Measurements from ENCODE around the gene TRIM45.
A peak's percentile ranks its signal among the peaks of the same experiment; 100 is the strongest.
"Not testable (repeated sequence)": the region's sequence is repeated elsewhere in the genome, so short reads cannot be mapped to it uniquely, and the experiment has no call there.

The TRIM45 gene

GRCh38 chr1:117130526-117130925, 9.0 kb upstream of the TRIM45 start:
- DNase-seq, result no peak

DNA sequence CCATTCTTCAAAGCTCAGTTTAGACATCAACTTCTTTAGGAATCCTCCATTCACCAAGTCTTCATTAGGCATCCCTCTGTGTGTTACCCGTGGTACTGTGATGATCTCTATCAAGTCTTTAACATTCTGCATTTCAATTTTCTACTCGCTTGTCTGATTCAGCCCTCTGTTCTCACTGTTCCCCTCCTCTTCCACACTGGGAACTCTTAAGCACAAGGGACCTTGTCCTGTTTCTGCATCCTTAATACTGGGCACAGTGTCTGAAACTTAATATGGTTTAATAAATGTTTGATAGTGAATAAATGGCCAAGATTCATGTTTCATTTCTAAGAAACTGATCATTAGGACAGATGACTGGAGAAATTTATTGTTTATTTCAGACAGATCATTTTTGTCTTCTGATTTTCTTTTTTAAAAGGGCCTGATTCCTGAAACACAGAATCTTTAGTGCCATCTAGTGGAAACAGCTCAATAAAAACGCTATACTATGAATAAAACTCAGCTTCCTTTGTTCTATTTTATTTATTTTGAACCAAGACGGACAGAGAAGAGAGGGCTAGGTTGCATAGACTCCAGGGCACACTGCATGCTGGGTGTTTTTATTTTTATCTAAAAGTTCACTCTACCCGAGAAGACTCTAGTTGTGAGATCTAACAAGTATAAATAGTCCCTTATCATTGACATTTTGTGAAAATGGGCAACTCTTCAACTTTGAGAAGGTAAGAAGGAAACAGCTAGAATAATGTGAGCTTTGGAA, 7.0 kb upstream of the TRIM45 start:
- DNase-seq, result peak in 1 of 2 donors; percentile 38

DNA sequence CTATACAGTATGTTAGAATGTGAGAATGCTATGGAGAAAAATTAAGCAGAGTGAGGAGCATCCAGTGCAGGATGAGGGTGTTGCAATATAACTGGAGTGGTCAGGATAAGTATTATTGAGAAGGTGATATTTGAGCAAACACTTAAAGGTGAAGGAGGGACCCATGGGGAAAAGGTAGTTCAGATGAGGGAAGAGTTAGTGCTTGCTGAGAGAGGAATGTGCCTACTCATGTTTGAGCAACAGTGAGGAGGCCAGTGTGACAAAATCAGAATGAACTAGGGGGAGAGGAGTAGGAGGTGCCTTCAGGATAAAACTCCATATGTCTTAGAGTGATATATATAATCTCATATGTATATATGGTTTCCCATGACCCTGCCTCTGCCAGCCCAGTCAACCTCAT, 6.2 kb upstream of the TRIM45 start:
- no peak for DNase-seq

- no peak for DNase-seq
These were observed 3.1 kb upstream of the TRIM45 start for GRCh38 chr1:117124661-117125060.

DNA sequence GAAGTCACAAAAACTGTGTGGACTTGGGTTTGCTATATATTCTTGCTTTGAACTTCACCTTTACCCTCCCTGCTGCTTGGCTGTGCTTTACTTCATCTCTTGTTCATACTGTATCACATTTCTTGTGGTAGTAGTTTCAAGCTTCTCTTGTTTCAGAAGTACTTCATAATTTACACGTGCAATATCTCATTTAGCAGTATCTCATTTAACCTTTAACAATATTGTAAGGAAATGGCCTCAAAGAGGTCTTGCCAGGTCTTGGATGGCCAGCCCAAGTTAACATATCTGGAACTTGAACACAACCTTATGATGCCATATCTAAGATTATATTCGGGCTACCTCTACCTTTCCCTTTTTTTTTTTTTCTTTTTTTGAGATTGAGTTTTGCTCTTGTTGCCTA, 1.7 kb upstream of the TRIM45 start:
- DNase-seq, result no peak

DNA sequence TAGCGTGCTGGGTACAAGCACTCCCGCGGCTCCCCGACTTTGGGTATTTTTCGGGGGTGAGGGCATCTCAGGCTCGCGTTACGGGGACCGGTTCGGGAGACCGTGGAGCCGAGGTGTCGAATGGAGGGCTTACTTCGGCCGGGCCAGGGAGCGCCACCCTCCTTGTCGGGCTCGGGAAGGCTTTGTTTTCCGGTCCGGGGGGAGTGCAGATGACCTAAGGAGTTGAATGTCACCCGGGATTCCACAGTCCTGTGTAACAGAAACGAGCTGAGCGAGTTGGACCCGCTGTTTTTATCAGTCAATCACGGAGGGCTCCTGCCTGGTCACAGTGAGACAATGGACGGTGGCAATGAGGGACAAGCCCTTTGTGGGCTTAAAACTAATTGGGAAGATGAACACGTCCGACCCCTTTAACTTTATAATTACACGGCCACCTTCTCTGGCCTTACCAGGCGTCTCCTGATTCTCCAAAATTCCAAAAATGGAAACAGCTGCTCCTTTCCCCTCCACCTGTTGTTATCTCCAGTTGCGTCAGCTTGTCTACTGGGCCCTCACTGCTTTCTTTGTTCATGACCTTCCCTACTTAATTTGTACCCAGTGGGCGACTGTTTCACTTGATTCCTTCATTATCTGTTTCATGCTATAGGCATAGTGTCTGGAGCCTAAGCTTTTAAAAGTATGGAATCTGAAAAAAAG, 929 bp upstream of the TRIM45 start:
- DNase-seq, result no peak

- no peak for DNase-seq
These were observed 568 bp downstream of the TRIM45 start for GRCh38 chr1:117120774-117121588.

GRCh38 chr1:117119144-117119543, 2.4 kb downstream of the TRIM45 start:
- DNase-seq, result not testable (repeated sequence)

DNA sequence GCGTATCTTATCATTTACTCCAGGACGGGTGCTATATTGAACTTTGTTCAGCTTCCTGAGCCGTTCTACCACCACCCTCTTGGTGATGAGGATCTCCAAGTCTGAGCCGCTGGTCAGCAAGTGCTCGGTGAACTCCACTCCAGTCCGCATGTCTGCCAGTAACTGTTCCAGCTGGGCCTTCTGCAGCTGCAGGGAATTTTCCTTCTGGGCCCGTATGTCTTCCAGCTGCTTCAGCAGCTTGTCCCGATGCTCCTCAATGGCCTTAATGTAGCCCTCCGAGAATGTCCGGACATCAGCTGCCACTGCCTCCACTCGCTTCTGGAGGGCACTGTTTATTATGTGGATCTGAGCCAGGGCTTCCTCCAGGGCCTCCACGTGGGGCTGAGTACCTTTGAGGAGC, 3.4 kb downstream of the TRIM45 start:
- no peak for DNase-seq

GRCh38 chr1:117117697-117118096, 3.9 kb downstream of the TRIM45 start:
- DNase-seq, result no peak

DNA sequence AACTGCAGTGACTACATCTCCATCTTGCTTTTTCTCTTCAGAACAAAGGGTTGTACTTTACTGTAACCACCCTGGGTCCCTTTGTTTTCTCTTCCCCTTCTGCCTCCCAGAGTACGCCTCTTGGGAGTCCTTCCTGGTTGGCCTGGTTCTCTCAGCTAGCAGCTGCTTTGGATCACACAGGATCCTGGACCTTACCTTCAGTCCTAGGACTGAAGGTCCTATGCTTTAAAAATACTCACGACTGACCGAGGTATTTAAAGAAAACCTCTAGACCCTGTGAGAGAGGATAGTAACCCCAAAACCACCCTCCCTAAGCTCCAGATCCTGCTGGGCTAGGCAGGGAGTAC, 4.8 kb downstream of the TRIM45 start:
- DNase-seq, result no peak

- no peak for DNase-seq
These were observed 5.3 kb downstream of the TRIM45 start for GRCh38 chr1:117116090-117116783.

GRCh38 chr1:117114877-117115276, 6.7 kb downstream of the TRIM45 start:
- peak in 1 of 2 donors; percentile 4 for DNase-seq

DNA sequence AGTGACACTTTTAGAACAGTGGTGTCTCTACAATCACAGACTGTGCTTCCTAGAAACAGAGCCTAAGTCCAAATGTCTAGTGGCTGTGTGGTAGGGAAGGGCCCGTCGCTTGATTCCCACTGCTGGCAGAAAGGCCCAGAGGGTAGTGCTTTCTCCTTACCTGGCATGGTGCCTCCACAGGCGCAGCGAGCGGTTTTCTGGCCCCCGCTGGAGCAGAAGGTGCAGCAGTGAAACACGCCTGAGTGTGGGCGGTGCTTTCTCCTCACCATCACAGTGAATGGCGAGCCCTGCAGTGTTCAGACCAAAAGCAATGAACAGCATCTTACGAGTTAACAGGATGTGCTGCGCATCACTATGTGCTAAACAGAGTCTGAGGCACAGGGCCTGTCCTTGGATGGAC, 8.3 kb downstream of the TRIM45 start:
- DNase-seq, result no peak

GRCh38 chr1:117112047-117112717, 9.4 kb downstream of the TRIM45 start:
- no peak for DNase-seq

DNA sequence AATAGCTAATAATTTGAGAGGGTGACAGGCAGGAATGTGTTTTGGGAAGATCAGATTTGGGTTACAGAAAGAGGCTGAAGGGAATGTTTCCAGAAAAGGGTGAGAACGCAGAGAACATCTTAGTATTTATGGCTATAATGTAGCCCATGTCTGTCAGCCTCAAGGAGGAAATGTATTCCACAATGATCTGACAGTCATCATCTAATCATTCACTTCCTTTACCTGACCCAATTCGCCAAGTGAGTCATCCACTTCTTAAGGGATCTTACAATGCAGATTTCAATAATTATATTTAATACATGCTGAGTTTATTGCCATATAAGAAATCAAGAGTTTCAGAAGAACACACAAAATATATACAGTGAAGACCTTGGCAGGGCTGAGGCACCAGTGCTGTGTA, 10.8 kb downstream of the TRIM45 start:
- no peak for DNase-seq

DNA sequence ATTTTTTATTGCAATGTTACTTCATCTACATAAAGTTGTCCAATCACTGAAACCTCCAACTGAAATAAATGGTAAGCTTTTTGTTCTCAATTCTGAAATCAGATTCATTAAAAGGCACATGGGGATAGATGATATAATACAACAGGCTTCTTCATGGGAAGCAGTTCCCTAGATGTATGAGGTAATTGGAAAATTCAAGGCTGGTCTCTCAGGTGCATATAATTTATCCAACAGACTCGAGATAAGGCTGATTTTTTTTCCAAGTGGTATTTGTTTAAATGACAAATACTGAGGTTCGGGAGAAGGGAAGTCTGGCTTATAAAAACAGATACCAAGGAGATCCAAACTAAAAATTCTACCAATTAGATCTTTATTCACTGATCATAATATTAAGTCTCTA, 14.2 kb downstream of the TRIM45 start:
- DNase-seq, result no peak

DNA sequence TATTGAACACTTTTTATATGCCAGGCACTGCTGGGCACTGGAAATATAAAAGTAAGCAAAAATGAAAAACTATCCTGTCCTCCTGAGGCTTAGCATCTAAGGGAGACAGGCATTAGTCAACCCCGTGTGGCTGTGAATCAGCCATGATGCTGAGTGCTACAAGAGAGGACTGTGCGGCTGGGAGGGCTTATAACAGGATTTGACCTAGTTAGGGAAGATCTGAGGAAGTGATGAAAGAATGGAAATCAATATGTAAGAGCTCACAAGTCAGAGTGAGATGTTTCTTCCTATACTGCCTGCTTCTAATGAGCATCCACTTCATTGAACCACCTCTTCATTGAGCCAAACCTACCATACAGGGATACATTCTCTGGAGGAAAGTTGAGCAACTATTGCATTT, 15.1 kb downstream of the TRIM45 start:
- DNase-seq, result no peak

- no peak for DNase-seq
These were observed 15.8 kb downstream of the TRIM45 start for GRCh38 chr1:117105722-117106121.

GRCh38 chr1:117104986-117105385, 16.6 kb downstream of the TRIM45 start:
- no peak for DNase-seq

- DNase-seq, result not testable (repeated sequence)
These were observed 19.7 kb downstream of the TRIM45 start for GRCh38 chr1:117101858-117102257.

- DNase-seq, result no peak
These were observed 20.2 kb downstream of the TRIM45 start for GRCh38 chr1:117101334-117101733.
